HK-2 (cell line): ENCODE measurements around the gene LSS.
"Not testable (repeated sequence)": the region's sequence is repeated elsewhere in the genome, so short reads cannot be mapped to it uniquely, and the experiment has no call there.

Experiments used
- DNase-seq: peaks from one replicate; pipeline ENCODE4 v3.0.0-alpha.2; 2018; ENCODE audit not compliant: unreplicated experiment

LSS gene

DNA sequence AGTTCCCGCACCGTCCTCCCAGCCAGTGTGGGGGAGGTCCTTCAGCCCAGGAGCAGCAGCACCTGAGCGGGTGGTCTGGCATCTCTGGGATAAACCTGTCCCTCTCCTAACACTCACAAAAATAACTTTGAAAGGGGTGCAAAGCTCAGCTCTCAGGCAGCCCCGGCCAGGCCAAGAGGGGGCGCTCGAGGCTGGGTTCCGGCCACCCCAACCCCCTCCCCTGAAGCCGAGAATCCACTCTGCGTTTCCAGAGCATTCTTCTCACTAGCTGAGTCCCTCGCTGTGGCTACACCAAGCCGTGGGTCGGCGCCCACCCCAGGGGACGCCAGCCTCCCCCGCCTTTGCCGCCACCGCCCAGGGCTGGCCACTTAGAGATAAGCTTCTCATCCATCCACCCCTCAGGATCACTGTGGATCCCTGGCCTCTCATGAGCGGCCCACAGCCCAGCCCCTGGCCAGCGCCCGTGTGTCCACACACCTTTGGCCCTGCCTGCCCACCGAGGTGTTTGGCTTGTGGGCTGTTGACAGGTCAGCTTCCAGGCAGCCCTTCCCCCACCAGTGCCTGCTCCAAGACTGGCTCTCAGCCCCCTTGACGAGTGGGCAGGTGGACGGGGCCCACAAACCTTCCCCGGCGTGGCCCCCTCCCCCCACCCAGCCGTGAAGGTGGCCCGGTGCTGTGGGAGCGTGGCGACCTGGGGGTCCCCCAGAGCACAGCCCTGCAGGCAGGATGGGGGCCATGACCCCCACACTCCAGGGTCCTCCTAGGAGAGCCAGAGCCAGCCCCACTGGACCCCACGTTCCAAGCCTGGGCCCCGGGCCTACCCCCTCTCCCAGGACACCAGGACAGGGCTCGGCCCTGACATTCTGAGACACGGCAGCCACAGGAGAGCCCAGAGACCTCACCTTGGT, 75.1 kb downstream of the LSS start:
- no peak for DNase-seq

DNA sequence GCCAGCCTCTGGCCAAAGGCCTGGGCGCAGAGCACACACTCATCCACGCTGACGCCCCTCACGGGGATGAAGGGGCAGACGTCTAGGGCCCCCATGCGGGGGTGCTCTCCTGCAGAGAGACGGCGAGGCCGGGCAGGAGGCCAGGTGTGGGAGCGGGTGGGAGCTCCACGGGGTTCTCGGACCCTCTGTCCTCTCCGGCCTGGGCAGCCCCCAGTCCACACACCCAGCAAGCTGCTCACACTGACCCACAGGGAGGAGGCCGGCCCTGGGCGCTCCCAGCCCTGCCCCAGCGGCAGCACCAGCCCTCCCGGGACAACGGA, 75.7 kb downstream of the LSS start:
- DNase-seq = no peak

DNA sequence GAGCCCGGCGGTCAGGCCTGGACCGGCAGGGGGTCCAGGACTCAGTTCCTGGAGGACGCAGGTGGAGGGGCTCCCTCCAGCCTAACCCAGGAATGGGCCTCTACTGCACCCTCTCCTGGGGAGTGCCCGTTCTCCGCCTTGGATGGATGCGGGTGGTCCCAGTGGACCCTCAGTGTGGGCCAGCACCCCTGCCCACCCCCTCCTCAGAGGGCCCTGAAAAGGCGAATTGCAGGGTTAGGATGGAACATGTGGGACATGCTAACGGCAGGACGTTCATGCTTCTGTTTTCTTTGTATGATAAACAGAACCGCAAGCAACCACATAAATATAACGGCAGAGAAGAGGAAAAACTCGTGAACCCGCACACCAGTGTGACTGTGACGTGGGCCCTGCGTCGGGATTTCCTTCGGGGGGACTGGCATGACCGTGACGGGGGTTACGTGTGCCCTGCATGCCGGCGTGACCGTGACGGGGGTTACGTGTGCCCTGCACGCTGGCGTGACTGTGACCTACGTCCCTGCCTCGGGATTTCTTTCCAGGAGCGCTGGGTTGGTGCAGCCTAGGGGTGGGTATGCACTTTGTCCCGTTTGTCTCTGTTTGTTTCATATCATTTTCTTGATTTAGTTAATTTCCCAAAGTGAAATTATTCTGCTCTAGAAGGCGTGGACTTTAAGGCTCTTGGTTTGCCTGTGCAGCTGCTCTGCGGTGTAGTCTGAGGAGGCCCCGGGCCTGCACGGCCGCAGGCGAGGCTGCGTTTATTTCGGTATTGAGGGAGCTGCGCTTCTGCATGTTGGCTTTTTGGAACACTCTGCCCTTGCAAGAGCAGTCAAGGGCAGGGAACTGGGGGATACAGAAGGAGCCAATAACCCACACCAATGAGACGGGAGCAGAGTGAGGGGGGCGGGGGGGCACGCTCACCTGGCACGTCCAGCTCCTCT, 76.3 kb downstream of the LSS start:
- DNase-seq = no peak

DNA sequence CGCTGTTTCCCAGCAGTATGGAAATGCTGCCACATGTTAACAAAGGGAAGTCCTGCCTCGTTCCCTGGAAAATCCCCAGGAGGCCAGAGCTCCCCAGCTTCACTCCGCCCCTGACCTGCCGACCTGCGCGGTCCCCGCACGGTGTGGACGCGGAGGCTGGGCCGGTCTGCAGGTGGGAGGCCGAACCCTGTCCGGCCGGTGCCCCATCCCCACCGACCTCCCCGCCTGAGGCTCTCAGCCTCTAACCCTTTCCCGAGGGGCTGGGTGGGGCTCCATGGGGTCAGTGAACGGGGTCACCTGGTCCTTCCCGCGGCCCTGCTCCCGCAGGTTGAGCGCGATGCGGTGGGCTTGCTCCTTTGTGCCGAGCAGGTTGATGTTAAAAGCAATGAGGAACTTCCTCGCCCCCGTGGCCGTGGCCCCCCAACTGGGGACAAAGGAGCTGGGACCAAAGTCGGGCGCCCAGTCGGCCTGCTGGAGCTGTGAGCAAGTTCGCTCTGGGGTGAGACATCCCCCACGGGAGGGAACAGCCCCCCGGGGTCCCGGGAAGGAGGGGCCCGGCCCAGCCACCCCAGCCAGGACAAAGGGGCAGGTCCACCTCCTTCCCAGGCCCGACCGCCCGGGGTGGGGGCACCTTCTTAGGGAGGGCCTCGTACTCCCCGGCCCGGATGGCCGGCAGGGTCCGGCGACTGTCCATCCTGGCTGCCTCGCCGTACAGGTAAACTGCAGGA, 77.1 kb downstream of the LSS start:
- DNase-seq = no peak

DNA sequence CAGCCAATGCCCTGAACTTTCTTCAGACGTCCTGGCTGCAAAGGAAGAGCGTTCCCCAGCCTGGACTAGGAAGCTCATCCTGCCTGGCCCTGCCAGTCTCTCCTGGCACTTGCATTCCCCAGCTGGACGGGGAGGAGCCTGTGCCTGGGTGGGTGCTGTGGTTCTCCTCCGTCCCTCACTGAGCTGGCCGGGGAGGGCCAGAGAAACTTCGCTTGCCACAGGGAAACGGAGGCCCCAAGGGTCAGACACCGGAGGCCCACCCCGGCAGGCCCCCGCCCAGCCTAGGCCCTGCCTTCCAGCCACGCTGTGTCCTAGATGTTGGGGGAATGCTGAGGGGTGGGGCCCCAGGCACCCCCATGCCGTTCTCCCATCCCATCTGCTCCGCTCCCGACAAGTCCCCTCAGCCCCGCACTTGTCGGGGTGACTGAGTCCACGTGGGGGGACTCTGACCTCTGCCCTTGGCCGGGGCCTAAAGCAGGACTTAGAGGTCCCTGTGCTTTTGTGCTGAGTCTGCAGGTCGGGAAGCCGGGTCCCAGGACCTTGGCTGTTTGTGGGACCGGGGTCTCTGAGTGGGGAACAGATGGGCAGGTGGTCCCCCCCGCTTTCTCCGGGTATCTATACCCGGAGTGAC, 78.0 kb downstream of the LSS start:
- DNase-seq = no peak

DNA sequence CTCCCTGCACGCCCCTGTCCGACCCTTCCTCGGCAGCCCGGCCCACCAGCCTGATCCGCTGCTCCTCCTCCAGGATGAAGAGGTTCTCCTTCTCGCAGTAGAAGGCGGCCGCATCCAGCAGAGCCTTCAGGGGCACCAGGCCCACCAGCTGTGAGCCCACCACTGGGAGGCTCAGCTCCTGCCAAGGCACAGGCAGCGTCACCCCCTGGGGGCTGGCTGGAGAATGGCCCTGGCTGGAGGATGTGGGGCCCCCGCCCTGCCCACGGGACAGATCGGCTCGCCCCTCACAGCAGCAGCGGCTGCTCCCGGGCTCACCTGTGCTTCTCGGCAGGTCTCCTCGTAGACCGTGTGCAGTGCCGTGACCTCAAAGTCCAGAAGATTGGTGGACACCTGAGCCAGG, 78.5 kb downstream of the LSS start:
- no peak for DNase-seq

DNA sequence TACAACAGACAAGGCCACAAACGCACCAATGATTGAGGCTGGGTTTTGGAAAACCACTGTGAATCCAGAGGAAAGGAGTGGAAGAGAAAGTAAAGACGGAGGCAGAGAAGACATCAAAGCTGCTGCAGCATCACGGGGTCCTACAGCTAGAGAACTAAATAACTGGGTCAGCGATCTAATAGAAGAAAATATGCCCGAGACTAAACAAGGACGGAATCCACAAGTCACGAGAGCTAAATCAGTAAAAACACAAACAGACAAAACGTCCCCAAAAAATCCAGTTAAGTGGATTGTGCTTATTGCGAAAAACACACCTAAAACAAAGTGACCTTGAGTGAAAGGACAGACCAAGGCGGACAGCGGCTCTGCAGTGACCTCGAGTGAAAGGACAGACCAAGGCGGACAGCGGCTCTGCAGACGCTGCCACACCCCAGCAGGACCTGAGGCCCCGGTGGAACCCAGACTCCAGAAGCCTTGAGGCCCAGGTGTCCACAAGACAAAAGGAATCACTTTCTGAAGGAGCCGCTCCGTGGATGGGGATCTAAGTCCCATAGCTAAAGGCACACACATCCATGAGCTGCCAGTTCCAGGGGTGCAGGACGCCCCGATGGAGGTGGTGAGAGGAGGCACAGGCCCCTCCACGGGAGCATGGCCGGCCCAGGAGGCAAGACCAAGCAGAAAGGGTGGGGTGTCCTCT, 79.2 kb downstream of the LSS start:
- DNase-seq = no peak

DNA sequence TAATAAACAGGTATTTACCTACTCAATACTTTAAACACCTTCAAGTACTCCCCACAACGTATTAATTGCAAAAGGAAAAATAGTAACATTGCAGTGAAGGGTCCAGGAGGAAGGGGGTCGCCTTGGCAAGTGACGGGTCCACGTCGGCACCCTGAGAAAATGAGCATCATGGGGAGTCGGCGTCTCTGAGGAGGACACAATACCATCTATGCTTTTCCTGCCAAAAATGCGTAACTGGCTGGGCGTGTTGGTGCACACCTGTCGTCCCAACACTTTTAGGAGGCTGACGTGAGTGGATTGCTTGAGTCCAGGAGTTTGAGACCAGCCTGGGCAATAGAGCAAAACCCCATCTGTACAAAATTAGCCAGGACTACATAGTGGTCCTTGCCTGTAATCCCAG, 80.5 kb downstream of the LSS start:
- DNase-seq = no peak

DNA sequence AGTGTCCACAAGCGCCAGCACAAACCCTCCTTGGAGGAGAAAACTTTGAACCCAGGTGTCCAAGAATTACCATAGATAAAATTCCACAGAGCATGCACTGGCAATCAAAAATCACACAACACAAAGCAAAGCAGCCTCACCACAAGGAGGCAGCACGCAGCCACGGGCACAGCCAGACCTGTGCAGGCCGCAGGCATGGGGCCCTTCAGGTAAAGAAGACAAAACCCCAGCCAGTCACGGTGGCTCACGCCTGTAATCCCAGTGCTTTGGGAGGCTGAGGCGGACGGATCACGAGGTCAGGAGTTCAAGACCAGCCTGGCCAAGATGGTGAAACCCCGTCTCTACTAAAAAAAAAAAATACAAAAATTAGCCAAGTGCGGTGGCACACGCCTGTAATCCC, 81.1 kb downstream of the LSS start:
- peak; percentile 45 for DNase-seq

DNA sequence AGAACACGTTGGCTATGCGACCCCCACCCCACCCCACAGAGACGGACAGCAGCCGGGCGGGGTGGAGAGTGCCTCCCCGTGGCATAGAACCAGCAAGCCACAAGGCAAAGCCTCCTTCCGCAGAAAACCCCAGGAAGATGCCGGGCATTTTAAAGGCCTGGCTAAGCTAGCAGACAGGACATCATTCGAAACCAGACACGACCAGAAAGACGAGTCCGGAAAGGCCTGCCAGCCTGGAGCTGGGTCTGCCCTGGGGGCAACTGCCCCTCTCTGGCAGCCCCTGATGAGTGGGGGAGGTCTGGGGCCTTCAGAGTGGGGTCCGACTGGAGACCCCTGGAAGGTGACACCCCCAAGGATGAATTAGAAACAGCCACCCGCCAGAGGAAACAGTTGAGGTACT, 81.7 kb downstream of the LSS start:
- DNase-seq = no peak

DNA sequence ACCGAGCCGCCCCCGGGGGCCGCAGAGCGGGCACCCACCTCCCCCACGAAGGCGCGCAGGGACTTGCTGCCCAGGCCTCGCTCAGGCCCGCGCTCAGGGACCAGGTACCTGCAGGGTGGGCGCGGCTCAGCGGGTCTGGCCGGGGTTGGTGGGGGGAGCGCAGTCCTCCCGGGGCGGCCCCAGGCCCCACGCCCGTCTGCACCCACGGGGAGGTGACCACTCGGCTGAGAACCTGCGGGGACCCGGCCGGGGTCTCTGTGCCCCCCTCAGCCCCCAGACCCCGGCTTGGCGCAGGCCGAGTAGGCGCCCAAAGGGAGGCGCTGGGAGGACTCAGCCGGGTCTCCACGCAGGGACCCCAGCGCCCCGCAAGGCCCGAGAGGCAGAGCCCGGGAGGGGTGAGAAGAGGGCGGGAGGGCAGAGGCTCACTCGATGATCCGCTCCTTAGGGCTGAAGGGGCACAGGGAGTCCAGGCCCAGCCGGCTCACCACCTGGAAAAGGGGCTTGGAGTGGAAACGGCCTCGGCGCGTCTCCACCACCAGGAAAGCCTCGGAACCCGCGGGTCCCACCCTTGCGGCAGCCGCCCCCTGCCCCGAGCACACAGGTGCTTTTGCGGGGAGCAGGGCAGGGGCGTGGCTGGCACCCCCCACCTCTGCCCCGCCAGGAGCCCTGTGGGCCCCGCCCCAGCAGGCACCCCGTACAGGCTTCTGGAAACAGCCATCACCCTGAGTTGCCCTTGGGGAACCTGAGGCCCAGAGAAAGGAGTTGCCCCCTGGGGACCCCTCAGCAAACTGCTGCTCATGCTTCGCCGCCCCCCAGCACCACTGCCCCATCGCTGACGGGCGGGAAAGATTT, 82.5 kb downstream of the LSS start:
- no peak for DNase-seq

DNA sequence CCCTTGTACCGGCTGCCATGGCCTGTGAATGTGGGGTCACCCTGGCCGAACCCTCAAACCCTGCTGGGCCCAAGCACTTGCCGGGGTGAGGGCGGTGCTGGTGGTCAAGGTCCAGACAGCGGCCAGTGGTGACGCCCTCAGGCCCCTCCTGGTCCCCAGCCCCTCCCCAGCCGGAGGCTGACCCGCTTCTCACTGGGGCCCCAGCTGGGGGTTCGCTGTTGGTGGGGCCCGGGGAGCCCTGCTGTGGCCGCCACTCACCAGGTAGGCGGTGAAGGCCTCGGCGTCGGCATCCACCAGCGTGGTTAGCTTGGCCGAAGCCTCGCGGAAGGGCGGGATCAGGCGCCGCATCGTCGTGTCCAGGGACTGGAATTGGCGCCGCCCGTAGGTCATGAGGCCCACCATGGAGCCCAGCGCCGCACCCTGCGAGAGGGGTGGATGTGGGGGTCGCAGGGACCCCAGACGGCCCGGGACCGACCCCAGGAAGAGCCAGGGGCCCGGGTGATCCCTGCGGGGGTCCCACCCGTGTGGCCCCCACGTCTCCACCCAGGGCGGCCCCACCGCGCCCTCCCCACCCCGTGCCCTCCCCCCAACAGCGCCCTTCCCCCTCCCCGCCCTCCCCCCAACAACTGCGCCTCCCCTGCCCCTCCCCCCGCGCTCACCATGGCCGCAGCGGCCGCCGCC, 83.3 kb downstream of the LSS start:
- no peak for DNase-seq

DNA sequence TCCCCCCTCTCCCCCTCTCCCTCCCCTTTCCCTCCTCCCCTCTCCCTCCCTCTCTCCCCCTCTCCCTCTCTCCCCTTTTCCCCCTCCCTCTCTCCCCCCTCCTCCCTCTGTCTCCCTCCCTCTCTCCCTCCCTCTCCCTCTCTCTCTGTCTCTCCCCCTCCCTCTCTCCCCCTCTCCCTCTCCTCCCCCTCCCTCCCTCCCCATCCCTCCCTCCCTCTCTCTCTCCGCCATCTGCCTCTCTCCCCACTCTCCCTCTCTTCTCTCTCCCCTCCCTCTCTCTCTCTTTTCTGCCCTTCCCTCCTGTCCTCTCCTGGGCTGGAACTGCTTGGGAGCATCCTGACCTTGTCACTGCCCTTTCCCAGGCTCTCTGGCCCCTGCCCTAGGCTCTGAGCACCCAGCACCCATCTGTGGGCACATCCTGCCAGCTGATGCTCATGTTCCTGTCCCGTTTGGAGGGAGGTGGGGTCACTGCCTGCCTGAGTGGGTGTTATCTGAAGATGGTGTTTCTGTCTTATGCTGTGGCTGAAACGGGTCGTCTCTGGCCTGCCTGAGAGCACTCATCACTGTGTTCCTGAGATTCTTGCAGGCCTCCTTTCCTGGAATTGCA, 84.0 kb downstream of the LSS start:
- DNase-seq = no peak

DNA sequence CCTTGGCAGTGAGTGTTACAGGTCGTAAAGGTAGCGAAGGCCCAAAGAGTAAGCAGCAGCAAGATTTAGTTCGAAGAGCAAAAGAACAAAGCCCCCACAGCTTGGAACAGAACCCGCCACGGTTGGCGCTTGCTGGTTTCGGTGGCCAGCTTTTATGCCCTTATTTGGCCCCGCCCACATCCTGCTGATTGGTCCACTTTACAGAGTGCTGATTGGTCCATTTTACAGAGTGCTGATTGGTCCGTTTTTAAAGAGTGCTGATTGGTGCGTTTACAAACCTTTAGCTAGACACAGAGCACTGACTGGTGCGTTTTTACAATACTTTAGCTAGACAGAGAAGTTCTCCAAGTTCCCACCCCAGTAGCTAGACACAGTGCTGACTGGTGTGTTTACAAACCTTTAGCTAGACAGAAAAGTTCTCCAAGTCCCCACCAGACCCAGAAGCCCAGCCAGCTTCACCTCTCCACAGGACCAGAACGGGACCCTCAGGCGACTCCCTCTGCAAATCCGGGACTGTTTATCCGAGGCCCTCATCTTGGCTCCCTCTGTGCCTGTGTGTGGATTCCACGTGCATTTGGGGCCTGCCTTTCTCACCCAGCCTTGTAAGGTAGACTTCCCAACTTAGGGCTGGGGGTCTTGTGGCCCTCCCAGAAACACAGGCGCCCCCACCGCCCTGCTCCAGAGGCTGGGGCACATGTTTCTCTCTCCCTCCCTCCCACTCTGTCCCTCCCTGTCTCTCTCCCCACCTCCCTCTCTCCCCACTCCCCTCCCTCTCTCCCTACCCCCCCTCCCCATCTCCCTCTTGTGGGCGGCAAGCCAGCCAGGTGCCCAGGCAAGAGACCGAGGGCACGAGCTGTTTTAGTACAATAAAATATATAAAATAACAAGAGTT, 85.7 kb downstream of the LSS start:
- DNase-seq = no peak

DNA sequence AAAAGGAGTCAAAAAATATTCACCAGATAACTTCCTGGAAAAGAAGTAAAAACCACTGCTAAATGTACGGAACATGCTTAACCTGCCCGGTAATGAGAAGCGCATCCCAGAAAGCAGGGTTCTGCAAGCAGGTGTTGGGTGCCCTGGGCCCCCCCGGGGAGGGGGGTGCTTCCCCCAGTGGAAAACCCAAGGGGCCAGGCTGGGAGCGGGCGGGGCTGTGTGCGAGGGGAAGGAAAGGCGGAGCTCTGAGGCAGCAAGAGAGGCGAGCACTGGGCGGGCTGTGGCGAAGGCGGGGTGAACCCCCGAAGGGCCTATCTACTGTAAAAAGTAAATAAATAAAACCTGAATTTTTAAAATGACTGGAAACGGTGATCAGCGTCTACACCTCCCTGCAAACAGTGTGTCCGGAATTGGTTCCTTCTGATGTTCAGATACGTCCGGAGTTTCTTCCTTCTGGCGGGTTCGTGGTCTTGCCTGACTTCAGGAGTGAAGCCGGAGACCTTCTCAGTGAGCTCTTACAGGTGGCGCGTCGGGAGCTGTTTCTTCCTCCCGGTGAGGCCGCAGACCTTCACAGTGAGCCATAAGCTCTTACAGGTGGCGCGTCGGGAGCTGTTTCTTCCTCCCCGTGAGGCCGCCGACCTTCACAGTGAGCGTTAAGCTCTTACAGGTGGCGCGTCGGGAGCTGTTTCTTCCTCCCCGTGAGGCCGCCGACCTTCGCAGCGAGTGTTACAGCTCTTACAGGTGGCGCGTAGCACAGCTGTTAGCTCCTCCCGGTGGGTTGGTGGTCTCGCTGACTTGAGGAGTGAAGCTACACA, 86.6 kb downstream of the LSS start:
- DNase-seq = no peak

DNA sequence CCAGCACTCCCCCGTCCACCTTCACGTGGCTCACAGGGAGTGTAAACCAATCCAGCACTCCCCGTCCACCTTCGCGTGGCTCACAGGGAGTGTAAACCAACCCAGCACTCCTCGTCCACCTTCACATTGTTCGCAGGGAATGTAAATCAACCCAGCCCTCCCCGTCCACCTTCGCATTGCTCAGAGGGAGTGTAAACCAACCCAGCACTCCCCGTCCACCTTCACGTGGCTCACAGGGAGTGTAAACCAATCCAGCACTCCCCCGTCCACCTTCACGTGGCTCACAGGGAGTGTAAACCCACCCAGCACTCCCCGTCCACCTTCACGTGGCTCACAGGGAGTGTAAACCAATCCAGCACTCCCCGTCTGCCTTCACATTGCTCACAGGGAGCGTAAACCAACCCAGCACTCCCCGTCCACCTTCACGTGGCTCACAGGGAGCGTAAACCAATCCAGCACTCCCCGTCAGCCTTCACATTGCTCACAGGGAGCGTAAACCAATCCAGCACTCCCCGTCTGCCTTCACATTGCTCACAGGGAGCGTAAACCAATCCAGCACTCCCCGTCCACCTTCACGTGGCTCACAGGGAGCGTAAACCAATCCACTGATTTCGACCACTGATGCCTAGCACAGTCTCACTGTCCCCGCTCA, 88.1 kb downstream of the LSS start:
- not testable (repeated sequence) for DNase-seq

DNA sequence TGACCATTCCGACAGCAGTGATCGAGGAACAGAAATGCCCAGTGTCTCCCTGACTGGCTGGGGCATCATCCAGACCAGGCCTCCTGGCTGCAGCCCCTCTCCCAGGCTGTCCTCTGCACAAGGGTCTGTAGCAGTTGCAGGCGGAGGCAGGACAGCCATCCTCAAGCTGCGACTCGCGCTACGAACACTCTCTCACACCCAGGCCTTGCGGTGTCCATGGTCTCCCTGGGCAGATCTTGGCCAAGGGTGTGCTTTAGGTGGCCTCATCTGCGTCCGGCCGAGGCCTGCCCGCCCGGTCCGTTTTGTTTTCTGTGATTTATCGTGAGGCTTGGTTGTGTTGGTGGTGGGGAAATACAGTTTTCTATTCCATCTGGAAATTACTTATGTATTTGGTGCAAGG, 88.9 kb downstream of the LSS start:
- no peak for DNase-seq
